GM21390 (cell line): ENCODE measurements around the gene TAF8.

ENCODE experiments used
- ATAC-seq: cut with Tn5 transposase; IDR thresholded peaks from one replicate; pipeline ENCODE4 v1.9.1; 2021; ENCODE audit not compliant: unreplicated experiment

The TAF8 gene

DNA sequence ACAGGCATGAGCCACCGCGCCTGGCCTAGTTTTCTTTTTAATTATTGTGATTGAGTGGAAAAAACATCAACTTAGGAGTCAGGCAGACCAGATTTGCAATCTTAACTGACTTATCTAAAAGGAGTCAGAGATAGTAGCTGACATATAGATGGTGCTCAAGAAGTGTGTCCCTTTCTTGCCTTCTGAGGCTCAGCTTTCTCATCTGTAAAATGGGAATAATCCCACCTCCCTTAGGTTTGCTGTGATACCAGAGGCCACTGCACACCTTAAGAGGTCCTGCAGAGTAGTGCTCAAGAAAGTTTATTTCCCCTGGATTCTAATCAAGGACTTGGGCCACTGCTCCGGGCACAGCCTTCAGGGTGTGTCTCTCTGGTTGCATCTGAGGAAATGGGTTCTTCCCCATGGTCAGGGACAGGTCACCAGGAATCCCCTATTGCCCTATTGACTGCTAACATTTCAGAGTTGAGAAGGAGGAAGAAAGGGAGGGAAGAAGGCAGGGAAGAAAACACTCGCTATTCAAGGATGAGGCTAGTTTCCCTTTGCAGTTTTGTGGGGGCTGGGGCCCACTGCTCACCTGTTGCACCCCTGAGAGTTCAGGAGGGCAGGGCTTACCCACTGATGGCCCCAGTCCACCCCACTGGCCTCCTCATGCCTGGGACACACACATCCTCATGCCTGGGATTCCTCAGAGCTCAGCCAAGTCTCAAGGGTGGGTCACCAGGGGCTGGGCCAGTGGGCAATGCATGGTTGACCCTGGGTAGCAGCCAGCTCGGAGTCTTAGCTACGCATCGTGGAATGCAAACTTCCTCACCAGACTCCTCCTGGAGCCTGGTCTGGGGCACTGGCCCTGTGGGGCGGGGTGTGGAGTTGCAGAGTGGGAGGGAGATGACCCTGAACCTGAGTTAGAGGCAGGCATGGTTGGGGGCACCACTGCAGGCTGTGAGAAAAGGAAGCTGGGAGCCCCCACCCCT lies 70.9 kb downstream of the TAF8 start:
- ATAC-seq: no peak

DNA sequence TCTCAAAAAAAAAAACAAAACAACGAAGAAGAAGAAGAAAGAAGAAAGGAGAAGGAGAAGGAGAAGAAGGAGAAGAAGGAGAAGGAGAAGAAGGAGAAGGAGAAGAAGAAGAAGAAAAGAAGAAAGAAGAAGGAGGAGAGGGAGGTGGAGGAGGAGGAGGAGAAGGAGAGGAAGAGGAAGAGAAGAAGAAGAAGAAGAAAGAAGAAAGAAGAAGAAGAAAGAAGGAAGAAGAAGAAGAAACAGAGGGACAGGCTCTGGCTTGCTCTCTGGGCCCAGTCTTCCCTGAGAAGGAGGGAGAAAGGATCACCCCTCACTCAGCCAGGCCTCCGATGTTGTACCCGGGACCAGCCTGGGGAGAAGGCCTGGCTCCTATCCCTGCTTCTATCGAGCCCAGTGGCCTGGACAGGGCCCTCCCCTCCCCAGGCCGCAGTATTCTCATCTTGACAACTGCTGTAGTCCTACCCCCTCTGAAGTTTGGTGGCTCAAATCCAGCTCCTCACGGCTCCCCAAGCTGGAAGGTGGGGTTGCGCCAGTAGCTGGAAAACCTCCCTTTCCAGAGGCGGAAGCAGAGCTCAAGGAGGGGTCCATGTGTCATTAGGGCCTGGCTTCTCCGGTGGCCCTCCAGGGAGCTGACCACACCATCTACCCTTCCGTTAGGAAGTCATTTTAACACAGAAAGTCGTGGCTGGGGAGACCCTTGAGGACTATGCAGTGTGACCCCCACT lies 73.2 kb downstream of the TAF8 start:
- no peak for ATAC-seq

DNA sequence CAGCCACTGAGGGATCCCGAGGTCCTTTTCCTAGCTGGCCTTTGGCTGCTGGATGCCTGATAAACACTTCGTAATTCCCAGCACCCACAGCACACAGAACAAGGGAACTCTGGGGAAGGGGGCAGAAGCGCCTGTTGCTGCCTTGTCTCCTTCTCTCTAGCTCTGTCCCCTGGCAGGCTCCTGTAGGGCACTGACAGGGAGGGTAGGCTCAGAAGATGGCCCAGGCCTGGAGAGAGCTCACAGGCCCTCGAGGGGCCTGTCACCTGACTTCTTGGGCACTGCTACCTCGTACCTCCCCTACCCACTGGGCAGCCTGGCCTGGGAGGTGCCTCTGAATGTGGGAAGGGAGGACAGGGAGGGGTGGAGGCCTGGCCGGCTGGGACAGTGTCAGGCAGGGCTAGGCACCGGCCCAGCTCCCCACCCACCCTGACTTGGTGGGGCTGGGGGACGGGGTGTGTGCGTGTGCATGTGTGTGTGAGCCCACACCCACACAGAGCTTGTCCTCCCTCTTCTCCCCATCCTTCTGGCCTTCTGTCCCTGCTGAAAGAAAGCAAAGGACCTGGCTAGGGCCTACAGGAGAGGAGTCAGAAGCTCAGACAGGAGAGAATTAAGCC lies 74.0 kb downstream of the TAF8 start:
- ATAC-seq: no peak

DNA sequence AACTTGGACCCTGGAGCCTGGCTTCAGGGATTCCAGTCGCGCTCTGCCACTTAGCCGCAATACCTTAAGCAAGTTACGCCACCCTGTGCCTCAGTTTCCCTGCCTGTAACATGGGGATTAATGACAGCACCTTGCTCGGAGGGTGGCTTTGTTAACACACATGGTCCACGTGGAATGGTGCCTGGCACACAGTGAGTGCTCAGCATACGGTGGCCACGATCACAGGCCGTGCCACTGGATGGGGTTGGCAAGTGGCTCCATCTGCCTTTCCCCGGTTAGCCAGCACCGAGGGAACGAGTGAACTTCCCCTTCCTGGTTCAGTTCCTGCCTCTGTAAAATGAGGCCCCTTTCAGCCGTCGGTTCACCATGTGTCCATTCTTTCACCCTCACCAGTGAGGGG lies 74.9 kb downstream of the TAF8 start:
- ATAC-seq: no peak

DNA sequence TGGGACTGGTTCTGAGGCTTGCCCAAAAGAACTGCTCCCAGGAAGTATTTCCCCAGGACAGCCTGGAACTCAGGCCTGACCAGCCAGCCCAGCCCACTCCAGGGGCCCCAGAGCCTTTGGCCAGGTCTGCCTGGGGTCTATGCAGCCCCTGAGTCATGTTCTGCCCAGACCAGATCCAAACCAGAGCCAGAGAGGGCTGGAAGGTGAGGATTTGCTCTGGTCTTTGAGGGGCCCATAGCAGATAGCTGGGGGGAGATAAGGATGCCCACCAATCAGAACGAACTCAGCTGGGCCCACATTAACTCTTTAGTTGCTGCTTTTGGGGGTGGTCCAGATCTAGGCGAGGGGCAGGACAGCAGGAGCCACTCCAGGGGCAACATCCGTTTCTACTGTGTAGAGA lies 75.3 kb downstream of the TAF8 start:
- ATAC-seq: no peak

DNA sequence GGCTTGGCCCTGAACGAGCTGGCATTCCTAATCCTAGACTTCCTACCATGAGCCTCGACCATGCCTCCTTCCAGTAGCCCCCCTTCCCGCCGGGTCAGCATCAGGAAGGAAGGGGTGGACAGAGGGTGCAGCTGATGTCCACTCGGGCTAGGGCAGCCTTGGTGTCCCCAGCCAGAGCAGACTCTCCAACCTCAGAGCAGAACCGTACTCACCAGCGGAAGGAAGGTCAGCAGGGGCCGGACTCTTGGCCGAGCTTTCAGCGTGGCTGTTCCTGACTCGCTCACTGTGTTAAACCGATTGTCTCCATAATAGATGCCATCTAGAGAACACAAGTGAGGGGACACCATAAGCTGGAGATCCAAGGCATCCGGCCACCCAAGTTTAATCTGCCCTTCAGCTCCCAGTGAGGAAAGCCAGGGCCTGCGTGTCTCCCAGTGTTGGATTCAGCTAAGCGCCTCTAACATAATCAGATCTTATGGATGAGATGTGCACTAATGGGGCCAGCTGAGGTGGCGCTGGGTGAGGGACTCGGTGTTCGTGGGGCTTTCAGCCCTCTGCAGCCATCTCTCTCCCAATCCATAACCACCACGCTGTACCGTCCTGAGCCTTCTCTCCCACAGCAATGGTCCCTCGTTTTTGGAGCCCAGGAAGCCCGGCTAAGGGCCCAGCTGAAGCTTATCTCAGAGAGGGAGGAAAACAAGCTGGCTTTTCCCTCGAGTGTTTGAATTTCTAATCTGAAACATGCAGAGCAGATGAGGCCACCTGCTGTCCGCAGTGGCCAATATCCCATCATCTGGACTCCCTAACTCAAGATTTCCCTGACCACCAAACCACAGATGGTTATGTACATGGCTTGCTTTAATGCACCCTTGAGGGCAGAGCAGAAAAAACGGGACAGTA lies 78.4 kb downstream of the TAF8 start:
- no peak for ATAC-seq

DNA sequence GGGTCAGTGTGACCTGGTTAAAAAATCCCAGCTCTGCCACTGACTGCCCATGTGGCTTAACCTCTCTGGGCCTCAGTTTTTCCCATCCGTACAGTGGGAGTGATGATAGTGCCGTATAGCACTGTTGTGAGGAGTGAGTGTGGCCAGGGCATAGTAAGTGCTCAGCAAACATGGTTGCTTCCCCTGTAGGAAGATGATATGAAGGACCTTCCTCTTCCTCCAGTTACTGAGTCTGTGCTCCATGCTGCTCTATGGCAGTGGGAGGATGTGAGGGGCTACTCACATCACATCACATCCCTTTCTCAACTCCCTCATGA lies 79.0 kb downstream of the TAF8 start:
- ATAC-seq: no peak

DNA sequence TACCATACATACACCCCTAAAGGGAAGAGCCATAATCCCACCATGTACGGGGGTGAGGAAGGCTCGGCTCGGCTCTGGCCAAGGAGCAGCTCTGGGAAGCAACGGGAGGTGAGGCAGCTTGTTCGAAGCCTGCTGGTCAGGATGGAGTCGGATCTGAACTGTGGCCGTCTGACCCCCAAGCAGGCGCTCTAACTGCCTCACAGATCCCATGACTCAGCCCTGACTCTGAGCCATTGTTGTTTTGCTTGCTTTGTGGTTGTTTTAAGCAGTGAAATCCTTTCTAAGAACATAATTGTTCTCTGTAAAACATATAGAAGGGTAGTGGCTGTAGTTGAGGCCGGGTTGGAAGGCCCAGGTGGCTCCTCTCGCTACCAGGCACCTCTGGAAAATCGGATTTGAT lies 81.2 kb downstream of the TAF8 start:
- ATAC-seq: no peak

DNA sequence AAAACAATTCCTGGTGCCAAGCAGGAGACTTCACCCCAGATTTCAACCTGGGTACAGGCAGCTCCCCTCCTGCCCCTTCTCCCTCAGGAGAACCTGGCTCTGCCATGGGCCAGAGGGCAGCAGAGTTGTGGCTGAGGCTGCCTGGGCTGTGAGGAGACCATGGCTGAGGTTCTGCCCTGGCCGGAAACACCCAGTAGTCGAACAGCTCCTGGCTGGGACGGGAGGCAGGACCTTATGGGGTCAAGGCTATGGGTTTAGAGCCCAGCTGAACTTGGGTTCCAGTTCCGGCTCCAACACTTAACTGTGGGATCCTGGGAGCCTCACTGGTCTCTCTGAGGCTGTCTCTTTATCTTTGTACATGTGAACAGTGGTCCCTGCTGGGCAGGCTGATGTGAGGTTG lies 83.6 kb downstream of the TAF8 start:
- no peak for ATAC-seq

DNA sequence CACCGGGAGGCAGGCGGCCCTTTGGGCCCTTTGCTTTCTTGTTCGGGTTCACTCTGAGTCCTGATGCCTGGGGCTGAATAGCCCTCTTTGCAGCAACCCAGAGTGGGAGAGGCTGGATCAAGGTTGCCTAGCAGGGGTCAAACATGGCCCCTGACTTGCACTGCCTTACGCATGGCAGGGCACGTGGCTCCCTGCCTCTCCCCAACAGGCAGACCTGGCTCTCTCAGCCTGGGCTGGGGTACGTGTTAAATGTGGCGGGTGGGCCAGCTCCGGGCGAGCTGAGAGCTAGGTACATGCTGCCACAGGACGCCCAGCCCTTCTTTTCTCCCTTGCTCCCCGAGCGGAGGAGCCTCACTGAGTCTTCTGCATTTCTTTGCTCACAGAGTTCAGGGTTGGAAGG lies 84.8 kb downstream of the TAF8 start:
- ATAC-seq: no peak

DNA sequence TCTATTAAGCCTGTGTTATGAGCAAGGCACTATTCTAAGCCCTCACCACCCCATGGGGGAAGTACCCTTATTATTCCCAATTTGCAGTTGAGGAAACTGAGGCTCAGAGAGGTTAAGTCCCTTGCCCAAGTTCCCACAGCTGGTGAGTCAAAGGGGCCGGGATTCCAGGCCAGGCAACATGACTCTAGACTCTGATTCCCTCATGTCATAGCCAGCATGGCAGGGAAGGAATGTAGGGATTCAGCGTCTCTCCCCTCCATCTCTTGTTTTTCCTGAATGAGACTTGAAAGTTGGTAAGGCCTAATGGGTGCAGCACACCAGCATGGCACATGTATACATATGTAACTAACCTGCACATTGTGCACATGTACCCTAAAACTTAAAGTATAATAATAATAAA lies 85.4 kb downstream of the TAF8 start:
- ATAC-seq: no peak

DNA sequence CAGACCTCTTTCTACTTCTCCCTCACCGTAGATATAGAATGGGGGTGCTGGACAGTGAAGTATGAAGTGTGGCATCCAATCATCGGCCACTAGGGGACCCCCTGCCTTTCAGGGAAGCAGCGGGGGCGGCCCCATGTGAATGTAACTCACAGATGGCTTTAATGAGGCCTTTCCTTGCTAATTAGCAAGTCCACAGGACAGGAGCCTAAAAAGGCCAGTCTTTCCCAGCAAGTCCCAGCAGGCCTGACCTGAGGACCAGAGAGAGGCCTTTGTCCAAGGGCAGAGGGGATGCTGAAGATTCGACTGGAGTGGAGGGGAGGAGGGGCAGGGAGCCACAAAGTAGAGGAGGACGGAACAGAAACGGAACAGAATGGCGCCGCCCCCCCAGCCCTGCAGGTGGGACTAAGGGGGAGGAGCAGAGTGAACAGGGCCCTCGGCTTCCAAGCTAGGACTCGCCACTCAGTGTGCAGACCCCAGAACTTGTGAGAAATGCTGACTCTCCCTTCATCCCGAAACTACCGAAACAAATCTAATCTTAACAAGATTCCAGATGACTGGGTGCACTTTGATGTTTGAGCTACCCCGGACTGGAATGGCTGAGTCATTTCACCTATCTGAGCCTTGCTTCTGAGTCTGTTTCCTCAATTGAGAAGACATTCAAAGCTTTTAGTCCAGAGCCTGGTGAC lies 86.3 kb downstream of the TAF8 start:
- no peak for ATAC-seq
